ENCODE results near the gene HNRNPC.

GRCh38 chr14:21244544-21244943, 24.7 kb downstream of the HNRNPC start:
- TF ChIP-seq EZH2 (IDR thresholded peaks at IDR 0.05; ENCODE audit: borderline replicate concordance, low read depth, low read length): no peak
- TF ChIP-seq CREB3 (tag; conservative IDR thresholded peaks at IDR 0.05; ENCODE audit: low read depth): no peak
- TF ChIP-seq EHMT2 (IDR thresholded peaks at IDR 0.05): no peak
- TF ChIP-seq SRSF1 (IDR thresholded peaks at IDR 0.05; ENCODE audit: low read depth, low read length): no peak
- no peak for TF ChIP-seq TAF1 (IDR thresholded peaks at IDR 0.05; ENCODE audit: control insufficient read depth, extremely low read depth, insufficient read depth, low read length, severe bottlenecking)
- TF ChIP-seq DMBX1 (CRISPR knock-in tag; IDR thresholded peaks at IDR 0.05; ENCODE audit: borderline replicate concordance): no peak
